ENCODE measurements around the gene UMOD.
A peak's percentile ranks its signal among the peaks of the same experiment; 100 is the strongest.

The UMOD gene

DNA sequence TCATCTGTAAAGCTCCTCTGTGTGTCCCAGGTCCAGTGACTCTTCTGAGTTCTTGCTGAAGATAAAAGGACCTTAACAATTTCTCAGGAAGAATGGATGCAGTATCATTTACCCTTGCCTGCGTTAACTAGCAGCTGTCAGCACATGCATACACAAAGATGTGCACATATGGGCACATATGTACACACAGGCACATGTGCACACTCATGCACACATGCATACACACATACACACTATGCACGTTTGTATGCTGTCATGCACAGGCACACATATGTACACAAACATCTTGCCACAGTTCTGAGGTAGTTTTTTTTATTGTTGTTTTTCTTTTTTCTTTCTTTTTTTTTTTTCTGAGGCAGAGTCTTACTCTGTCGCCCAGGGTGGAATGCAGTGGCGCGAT is 50.1 kb downstream of the UMOD start:
- Histone ChIP-seq H3K9ac (ENCODE audit: low read length) (no peak overlapping the region), H3F3A (ENCODE audit: insufficient read depth) (no peaks in the 10 kb centered on the region), H2AFZ (ENCODE audit: low read depth, low read length, severe bottlenecking) (no peak overlapping the region), H4K20me1 (ENCODE audit: low read depth, low read length) (no peaks in the 10 kb centered on the region), H3K27me3 (ENCODE audit: low read length) (no peaks in the 10 kb centered on the region), H3K9me2 (replicated peaks; ENCODE audit: insufficient read depth, low read length) (no peaks in the 10 kb centered on the region), H3K9me3 (ENCODE audit: insufficient read depth, low read length) (no peaks in the 10 kb centered on the region), H3K4me2 (ENCODE audit: low read depth, low read length, poor library complexity, severe bottlenecking) (no peak overlapping the region), H3K4me3 (ENCODE audit: insufficient read depth, low read length, poor library complexity, severe bottlenecking) (no peak overlapping the region), H3K79me2 (ENCODE audit: insufficient read depth, low read length) (no peaks in the 10 kb centered on the region), H3K27ac (ENCODE audit: low read depth, low read length) (no peak overlapping the region), H3K36me3 (ENCODE audit: low read length) (no peaks in the 10 kb centered on the region)
- TF ChIP-seq, protein P1, sequence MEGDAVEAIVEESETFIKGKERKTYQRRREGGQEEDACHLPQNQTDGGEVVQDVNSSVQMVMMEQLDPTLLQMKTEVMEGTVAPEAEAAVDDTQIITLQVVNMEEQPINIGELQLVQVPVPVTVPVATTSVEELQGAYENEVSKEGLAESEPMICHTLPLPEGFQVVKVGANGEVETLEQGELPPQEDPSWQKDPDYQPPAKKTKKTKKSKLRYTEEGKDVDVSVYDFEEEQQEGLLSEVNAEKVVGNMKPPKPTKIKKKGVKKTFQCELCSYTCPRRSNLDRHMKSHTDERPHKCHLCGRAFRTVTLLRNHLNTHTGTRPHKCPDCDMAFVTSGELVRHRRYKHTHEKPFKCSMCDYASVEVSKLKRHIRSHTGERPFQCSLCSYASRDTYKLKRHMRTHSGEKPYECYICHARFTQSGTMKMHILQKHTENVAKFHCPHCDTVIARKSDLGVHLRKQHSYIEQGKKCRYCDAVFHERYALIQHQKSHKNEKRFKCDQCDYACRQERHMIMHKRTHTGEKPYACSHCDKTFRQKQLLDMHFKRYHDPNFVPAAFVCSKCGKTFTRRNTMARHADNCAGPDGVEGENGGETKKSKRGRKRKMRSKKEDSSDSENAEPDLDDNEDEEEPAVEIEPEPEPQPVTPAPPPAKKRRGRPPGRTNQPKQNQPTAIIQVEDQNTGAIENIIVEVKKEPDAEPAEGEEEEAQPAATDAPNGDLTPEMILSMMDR (IDR thresholded peaks at IDR 0.05; ENCODE audit: insufficient read depth, low read length, poor library complexity, severe bottlenecking): no peak
- TF ChIP-seq EZH2phosphoT487 (conservative IDR thresholded peaks at IDR 0.05; ENCODE audit: low read length): no peak

DNA sequence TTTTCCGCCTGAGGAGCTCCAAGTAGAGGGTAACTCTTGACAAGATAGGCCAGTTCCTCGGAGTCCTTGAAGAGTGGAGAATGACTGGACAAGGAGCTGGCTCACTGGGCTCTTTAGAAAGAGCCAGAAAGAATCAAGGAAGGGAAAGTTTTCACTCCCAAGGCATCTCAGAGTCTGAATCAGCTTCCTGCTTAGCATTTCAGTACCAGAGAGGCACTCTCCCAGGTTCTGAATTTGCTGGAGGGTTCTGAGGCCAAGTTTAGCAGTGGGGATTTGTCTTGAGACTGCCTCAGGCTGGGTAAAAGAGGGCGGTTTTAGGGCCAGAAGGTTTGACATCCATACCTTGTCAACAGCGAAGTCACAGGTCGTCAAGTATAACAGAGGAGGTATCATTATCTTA is 50.7 kb downstream of the UMOD start:
- H3F3A ChIP-seq (ENCODE audit: insufficient read depth): no peaks in the 10 kb centered on the region
- H3K27me3 ChIP-seq (ENCODE audit: low read length): no peaks in the 10 kb centered on the region
- H3K4me3 ChIP-seq (ENCODE audit: insufficient read depth, low read length, poor library complexity, severe bottlenecking): no peak overlapping the region
- no peak overlapping the region for H3K9ac ChIP-seq (ENCODE audit: low read length)
- no peaks in the 10 kb centered on the region for H3K9me2 ChIP-seq (replicated peaks; ENCODE audit: insufficient read depth, low read length)
- H3K9me3 ChIP-seq (ENCODE audit: insufficient read depth, low read length): no peaks in the 10 kb centered on the region
- no peak overlapping the region for H3K4me2 ChIP-seq (ENCODE audit: low read depth, low read length, poor library complexity, severe bottlenecking)
- no peak overlapping the region for H2AFZ ChIP-seq (ENCODE audit: low read depth, low read length, severe bottlenecking)
- no peaks in the 10 kb centered on the region for H4K20me1 ChIP-seq (ENCODE audit: low read depth, low read length)
- H3K27ac ChIP-seq (ENCODE audit: low read depth, low read length): no peak overlapping the region
- TF ChIP-seq, protein P1 (IDR thresholded peaks at IDR 0.05; ENCODE audit: insufficient read depth, low read length, poor library complexity, severe bottlenecking): no peak
- TF ChIP-seq EZH2phosphoT487 (conservative IDR thresholded peaks at IDR 0.05; ENCODE audit: low read length): no peak
- H3K36me3 ChIP-seq (ENCODE audit: low read length): no peaks in the 10 kb centered on the region
- no peaks in the 10 kb centered on the region for H3K79me2 ChIP-seq (ENCODE audit: insufficient read depth, low read length)

DNA sequence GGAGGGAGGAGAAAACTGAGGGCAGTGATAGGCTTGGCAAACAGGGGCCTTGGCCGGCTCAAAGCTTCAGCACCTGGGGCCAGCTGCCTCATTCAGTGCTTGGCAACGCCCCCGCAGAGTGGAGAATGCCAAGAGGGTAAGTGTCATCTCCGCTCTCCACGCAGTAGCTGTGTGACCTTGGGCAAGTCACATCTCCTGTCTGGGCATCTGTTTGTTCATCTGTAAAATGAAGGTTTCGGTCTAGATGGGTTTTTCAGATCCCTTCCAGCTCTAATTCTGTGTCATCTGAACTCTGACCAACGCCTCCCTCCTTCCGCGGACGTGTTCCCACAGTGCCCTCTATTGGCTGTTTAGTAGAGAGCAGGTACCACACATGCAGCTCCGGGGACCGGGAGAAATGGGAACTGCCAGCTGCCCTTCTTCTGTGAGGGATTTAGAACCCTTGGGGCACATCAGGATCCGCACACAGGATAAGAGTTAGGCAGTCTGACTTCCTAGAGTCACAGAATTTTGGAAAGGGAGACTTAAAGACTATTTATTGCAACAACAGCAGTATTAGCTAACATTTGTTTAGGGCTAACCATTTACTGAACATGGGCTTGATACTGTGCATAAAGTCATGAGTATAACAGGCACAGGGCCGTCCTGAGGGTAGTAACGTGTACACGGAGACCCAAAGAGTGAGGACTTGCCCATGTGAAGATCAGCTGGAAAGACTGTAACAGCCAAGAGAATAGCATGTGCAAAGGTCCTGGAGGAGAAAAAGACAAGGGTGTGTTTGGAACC is 52.0 kb downstream of the UMOD start:
- no peaks in the 10 kb centered on the region for H3K27me3 ChIP-seq (ENCODE audit: low read length)
- no peaks in the 10 kb centered on the region for H3K36me3 ChIP-seq (ENCODE audit: low read length)
- H3K27ac ChIP-seq (ENCODE audit: low read depth, low read length): no peak overlapping the region
- no peaks in the 10 kb centered on the region for H3F3A ChIP-seq (ENCODE audit: insufficient read depth)
- H2AFZ ChIP-seq (ENCODE audit: low read depth, low read length, severe bottlenecking): no peak overlapping the region
- H3K4me3 ChIP-seq (ENCODE audit: insufficient read depth, low read length, poor library complexity, severe bottlenecking): no peak overlapping the region
- TF ChIP-seq, protein P1 (IDR thresholded peaks at IDR 0.05; ENCODE audit: insufficient read depth, low read length, poor library complexity, severe bottlenecking): peak; percentile 88
- no peak for TF ChIP-seq EZH2phosphoT487 (conservative IDR thresholded peaks at IDR 0.05; ENCODE audit: low read length)
- no peaks in the 10 kb centered on the region for H3K9me3 ChIP-seq (ENCODE audit: insufficient read depth, low read length)
- no peaks in the 10 kb centered on the region for H3K9me2 ChIP-seq (replicated peaks; ENCODE audit: insufficient read depth, low read length)
- no peak overlapping the region for H3K4me2 ChIP-seq (ENCODE audit: low read depth, low read length, poor library complexity, severe bottlenecking)
- H3K79me2 ChIP-seq (ENCODE audit: insufficient read depth, low read length): no peaks in the 10 kb centered on the region
- no peaks in the 10 kb centered on the region for H4K20me1 ChIP-seq (ENCODE audit: low read depth, low read length)
- H3K9ac ChIP-seq (ENCODE audit: low read length): no peak overlapping the region

Data from SU-DHL-6 (cell line).